SIG-M5 treated with dmso at 0.1 percent for 504 hours (cell line): ENCODE measurements around the gene SPEF1.

ENCODE experiments used
- DNase-seq: peaks from one replicate; lab custom pipeline; 2025; ENCODE audit not compliant: unreplicated experiment; lab: John Stamatoyannopoulos, UW

SPEF1 gene

GRCh38 chr20:3732327-3733118 is 48.7 kb downstream of the SPEF1 start, which contains the start of gene HSPA12B:
HSPA12B (plus strand) TSS chr20:3732685; CDS start chr20:3738675, 5,990 bp downstream.
- no peak for DNase-seq

- no peak for DNase-seq
Observed at GRCh38 chr20:3731944-3732326, 49.3 kb downstream of the SPEF1 start.

- no peak for DNase-seq
Observed at GRCh38 chr20:3730803-3731672, 50.2 kb downstream of the SPEF1 start.

GRCh38 chr20:3729811-3730540 is 51.3 kb downstream of the SPEF1 start:
- DNase-seq = no peak

- DNase-seq = no peak
Observed at GRCh38 chr20:3729378-3729777, 51.9 kb downstream of the SPEF1 start.

GRCh38 chr20:3728876-3729275 is 52.4 kb downstream of the SPEF1 start:
- no peak for DNase-seq

GRCh38 chr20:3728354-3728753 is 52.9 kb downstream of the SPEF1 start:
- no peak for DNase-seq
